ENCODE data around the gene UEVLD.

UEVLD gene

DNA sequence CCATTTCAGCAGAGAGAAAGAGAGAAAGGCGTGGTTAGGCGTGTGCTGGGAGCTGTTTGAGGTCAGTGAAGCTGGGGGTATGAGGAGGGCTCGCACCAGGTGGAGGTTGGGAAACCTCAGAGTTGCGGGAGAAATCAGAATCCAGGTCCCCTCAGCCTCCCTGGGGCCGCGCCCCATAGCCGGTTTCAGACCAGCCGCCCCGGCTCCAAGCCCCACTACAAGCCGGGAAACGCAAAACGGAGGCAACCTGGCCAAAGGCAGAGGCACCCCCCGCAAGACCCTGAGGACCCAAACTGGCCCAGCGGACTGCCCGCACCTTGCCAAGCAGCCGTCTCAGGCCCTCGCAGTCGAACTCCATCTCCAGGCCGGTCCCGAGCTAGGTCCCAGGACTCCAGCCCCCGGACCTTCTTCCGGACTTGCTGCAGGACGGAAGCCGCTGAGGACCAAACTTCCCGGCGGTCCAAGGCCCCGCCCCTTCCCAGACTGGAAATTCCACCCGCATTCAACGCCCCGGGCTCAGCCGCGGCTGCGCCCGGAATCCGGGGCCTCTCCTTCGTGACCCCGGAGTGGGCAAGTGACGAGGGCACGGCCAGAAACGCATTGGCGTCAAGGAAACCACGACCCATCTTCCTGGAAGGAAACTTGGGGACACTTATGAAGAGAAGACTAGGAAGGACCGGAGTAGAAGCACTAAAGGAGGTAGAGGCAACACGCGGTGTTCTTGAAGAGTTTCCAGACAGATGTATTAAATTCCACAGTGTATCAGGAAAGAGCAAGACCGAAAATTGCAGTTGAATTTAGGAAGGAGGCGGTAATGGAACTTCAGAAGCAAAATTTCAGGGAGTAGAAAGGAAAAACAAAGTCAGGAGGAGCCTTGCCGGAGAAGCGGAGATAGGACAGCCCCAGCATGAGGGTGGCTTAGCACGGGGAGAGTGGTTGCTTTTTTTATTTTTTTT is at the start of gene UEVLD:
TSS of gene UEVLD (minus strand) at position 438 of the 956 bp plus-strand sequence. CDS start at position 358, 80 bp downstream.
- H3K27me3 ChIP-seq (ENCODE audit: control insufficient read depth, insufficient read depth, low read length), result no peaks in the 10 kb centered on the region
- peaks cover 12% of the 10 kb centered on the region for H3K4me1 ChIP-seq (ENCODE audit: control insufficient read depth, insufficient read depth, low read length)
- H3K36me3 ChIP-seq (ENCODE audit: control insufficient read depth, insufficient read depth, low read length), result no peaks in the 10 kb centered on the region
- peak within 1 kb of the TSS; percentile 97 for H3K4me3 ChIP-seq (ENCODE audit: low read length)
- peak within 1 kb of the TSS; percentile 50 for H3K9ac ChIP-seq (ENCODE audit: low read length)
- H3K27ac ChIP-seq (ENCODE audit: low read depth, low read length), result peak within 1 kb of the TSS; percentile 85

DNA sequence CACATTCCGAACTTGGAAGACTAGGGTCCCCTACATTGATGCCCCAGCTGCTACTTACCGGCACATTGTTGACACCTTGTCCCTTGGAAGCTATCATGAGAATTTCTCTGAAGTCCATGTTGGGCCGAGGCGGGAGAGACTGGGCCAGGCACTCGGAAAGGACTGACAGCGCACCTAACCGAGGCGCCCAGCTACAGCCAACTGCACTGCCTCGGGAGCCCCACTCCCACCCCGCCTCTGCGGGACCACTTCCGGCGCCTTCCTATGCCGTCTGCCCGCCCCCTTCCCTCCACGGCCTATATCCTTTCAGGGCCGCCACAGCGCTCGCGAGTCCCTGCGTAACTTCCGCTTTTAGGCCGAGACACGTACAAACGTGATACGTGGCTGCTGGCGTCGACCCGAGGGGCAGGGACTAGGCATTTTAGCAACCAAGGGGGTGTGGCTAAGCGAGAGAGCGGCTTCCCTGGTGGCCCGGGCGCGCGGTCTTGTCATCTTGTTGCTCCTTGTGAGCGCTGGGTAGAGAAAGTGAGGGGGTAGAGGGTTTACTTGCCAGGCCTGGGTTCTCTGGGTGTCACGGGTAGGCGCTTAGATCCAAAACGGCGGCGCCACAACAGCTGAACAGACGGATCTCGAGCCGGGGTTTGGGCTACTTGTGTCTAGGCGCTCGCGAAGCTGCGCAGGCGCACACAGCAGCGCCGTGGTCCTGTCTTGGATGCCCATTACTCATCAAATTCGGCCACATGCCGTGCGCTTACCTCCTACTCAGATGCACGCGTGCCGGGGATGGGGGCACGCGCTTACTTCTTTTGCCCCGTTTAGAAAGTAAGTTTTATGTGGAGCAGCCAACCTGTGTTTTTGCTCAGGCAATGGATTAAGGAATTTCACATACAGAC is 45.9 kb upstream of the UEVLD start, which contains the start of gene SPTY2D1:
TSS of gene SPTY2D1 (minus strand) at position 203 of the 893 bp plus-strand sequence. CDS start at position 118, 85 bp downstream.
- Histone ChIP-seq H3K4me1 (ENCODE audit: control insufficient read depth, insufficient read depth, low read length) (peaks cover 14% of the 10 kb centered on the region), H3K9ac (ENCODE audit: low read length) (peak within 1 kb of the TSS; percentile 94), H3K36me3 (ENCODE audit: control insufficient read depth, insufficient read depth, low read length) (no peaks in the 10 kb centered on the region), H3K4me3 (ENCODE audit: low read length) (peak within 1 kb of the TSS; percentile 95), H3K27me3 (ENCODE audit: control insufficient read depth, insufficient read depth, low read length) (no peaks in the 10 kb centered on the region), H3K27ac (ENCODE audit: low read depth, low read length) (peak within 1 kb of the TSS; percentile 92)

DNA sequence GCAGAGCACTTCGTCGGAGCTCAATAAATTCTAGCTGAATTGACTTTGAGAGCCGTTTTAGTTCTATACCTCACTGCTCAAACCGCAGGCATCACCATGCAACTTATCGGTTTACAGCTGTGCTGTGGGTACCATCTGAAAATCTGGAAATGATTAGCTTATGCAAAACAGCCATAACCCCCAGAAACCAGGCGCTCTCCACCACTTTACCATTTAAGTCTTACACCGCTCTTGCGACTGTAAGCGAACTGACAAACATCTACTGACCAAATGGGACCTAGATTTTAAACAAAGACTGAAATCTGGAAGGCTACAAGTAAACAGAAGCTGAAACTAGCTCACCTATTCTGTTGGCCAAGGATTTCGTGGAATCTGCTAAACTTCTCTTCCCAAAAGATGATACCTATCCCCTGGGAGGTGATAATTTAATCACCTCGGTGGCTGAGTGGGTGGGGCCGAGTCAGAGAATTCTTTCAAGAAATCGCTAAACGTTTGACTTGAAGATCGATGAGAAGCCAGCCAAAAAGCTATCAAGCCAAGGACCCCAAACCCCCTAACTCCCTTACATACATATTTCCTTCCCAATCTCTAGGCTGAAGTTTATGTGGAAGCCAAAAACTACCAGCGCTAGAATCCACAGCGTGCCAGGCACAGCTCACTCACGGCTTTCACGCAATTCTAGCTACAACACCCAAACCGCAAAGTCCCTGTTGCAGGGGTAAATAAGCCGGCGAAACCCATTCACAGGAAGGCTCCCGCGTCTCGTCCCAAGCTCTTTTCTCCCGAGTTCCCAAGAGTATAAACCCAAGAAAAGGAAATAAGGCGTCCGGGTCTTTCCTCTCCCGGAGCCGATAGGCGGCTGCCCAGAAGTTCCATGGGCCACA is 45.0 kb upstream of the UEVLD start:
- Histone ChIP-seq H3K4me3 (ENCODE audit: low read length) (peak overlapping the region; percentile 95), H3K27me3 (ENCODE audit: control insufficient read depth, insufficient read depth, low read length) (no peaks in the 10 kb centered on the region), H3K4me1 (ENCODE audit: control insufficient read depth, insufficient read depth, low read length) (peaks cover 14% of the 10 kb centered on the region), H3K27ac (ENCODE audit: low read depth, low read length) (peak overlapping the region; percentile 92), H3K36me3 (ENCODE audit: control insufficient read depth, insufficient read depth, low read length) (no peaks in the 10 kb centered on the region), H3K9ac (ENCODE audit: low read length) (peak overlapping the region; percentile 94)

DNA sequence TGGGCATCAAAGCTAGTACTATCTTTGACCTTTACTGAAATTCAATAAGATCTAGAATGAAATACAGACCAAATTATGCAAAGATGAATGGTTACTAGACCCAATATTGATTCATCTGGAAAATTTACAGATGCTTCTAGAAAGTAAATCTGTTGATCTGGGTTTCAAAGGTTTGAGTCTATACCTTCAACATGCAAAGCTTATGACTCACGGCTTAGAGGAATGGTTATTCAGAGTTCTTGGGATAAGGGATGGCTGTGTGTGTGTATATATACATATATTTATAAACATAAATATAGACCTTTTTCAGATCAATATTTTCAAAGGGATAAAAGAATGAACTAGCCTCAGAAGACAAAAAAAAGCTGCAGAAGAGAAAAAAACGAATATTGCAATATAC is 44.3 kb upstream of the UEVLD start:
- Histone ChIP-seq H3K4me1 (ENCODE audit: control insufficient read depth, insufficient read depth, low read length) (peaks cover 14% of the 10 kb centered on the region), H3K27me3 (ENCODE audit: control insufficient read depth, insufficient read depth, low read length) (no peaks in the 10 kb centered on the region), H3K27ac (ENCODE audit: low read depth, low read length) (no peak overlapping the region), H3K36me3 (ENCODE audit: control insufficient read depth, insufficient read depth, low read length) (no peaks in the 10 kb centered on the region), H3K4me3 (ENCODE audit: low read length) (peak overlapping the region; percentile 95), H3K9ac (ENCODE audit: low read length) (no peak overlapping the region)

DNA sequence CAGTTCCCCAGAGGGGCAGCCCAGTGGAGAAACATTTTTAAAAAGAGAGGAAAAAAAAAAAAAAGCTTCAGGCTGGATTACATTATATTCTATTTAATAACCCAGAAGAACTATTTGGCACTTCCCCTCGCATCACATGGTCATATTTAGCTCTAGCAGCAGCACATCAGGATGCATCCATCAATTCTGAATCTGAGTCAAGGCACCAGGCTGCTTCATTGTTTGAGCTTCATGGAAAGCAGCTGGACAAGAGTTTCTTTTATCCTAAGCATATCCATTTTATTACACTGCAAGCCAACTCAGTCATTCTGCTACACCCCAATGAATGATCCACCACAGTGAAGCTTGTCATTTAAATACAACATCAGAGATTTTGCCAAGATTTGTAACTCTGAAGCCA is 35.6 kb upstream of the UEVLD start:
- Histone ChIP-seq H3K4me1 (ENCODE audit: control insufficient read depth, insufficient read depth, low read length) (no peaks in the 10 kb centered on the region), H3K27me3 (ENCODE audit: control insufficient read depth, insufficient read depth, low read length) (no peaks in the 10 kb centered on the region)

DNA sequence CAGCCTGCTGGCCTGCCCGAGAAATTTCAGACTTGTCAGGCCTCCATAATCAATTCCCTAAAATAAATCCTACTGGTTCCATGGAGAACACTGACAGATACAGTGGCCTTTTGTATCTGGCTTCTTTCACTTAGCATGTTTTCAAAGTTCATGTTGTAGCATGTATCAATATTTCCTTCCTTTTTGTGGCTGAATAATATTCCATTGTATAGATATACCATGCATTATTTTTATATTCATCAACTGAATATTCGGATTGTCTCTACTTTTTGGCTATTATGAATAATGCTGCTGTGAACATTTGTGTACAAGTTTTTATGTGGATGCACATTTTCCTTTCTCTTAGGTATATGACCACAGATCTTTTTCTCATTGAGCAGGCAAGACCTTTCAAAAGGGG is 35.2 kb upstream of the UEVLD start:
- H3K4me1 ChIP-seq (ENCODE audit: control insufficient read depth, insufficient read depth, low read length), result peaks cover 2% of the 10 kb centered on the region

More for the DNA sequence above, 35.6 kb upstream of the UEVLD start:
- H3K36me3 ChIP-seq (ENCODE audit: control insufficient read depth, insufficient read depth, low read length), result no peaks in the 10 kb centered on the region
- no peak overlapping the region for H3K9ac ChIP-seq (ENCODE audit: low read length)
- no peak overlapping the region for H3K27ac ChIP-seq (ENCODE audit: low read depth, low read length)
- no peak overlapping the region for H3K4me3 ChIP-seq (ENCODE audit: low read length)

DNA sequence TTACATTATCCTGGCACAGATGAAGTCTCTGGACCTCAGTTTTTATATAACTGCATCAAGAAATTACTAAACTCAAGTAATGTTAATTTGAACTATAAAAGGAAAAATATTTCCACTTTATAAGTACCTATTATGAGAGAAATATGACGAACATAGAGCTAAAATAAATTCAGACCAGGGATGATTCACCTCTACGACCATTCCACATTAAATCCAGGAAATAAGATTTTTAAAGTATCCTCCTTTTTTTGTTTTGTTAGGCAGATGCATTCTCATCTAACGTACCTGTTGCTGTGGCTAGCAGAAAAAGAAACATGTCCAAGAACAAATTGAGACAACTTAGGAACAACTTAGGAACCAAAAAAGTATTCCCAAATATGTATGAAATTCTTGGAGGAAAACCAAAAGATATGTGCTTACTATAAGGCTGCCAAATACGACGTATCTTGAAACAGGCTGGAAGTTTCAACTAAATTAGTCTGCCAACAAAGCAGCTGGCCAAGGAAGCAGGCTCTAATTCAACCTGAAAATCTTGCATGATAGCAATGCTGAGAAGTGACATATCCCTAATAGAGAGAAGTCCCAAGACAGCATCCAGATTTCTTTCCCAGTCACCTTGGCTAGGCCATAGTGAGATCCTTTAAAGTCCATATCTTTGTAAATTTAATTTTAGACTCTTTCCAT is 29.9 kb upstream of the UEVLD start:
- Histone ChIP-seq H3K4me3 (ENCODE audit: low read length) (no peak overlapping the region), H3K4me1 (ENCODE audit: control insufficient read depth, insufficient read depth, low read length) (peaks cover 7% of the 10 kb centered on the region), H3K9ac (ENCODE audit: low read length) (no peak overlapping the region), H3K36me3 (ENCODE audit: control insufficient read depth, insufficient read depth, low read length) (peaks cover 15% of the 10 kb centered on the region), H3K27ac (ENCODE audit: low read depth, low read length) (peak overlapping the region; percentile 50), H3K27me3 (ENCODE audit: control insufficient read depth, insufficient read depth, low read length) (no peaks in the 10 kb centered on the region)

More for the DNA sequence above, 35.2 kb upstream of the UEVLD start:
- no peaks in the 10 kb centered on the region for H3K36me3 ChIP-seq (ENCODE audit: control insufficient read depth, insufficient read depth, low read length)
- H3K4me3 ChIP-seq (ENCODE audit: low read length), result no peak overlapping the region
- H3K27ac ChIP-seq (ENCODE audit: low read depth, low read length), result no peak overlapping the region
- no peaks in the 10 kb centered on the region for H3K27me3 ChIP-seq (ENCODE audit: control insufficient read depth, insufficient read depth, low read length)
- no peak overlapping the region for H3K9ac ChIP-seq (ENCODE audit: low read length)

DNA sequence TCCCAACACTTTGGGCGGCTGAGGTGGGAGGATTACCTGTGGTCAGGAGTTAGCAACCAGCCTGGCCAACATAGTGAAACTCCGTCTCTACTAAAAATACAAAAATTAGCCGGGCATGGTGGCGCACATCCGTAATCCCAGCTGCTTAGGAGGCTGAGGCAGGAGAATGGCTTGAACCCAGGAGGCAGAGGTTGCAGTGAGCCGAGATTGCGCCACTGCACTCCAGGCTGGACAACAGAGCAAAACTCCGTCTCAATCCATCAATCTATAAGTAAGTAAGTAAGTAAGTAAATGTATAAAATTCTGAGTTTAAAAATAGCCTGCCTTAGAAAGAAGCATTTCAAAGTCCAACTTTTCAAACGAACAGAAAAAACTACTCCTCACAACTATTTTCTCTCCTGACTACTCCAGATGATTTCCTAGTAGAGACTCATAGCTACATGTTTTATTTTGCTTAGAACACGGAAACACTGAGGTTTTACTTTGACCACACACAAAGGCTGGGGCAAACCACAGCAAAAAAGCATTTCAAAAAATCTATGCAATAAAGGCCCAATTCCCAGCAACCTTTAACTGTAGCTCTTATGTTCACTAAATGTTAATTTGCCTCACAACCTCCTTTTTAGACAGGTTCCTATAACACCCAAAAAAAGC is 29.3 kb upstream of the UEVLD start:
- Histone ChIP-seq H3K4me1 (ENCODE audit: control insufficient read depth, insufficient read depth, low read length) (peaks cover 7% of the 10 kb centered on the region), H3K27ac (ENCODE audit: low read depth, low read length) (peak overlapping the region; percentile 50), H3K36me3 (ENCODE audit: control insufficient read depth, insufficient read depth, low read length) (peaks cover 15% of the 10 kb centered on the region), H3K4me3 (ENCODE audit: low read length) (no peak overlapping the region), H3K9ac (ENCODE audit: low read length) (no peak overlapping the region), H3K27me3 (ENCODE audit: control insufficient read depth, insufficient read depth, low read length) (no peaks in the 10 kb centered on the region)

DNA sequence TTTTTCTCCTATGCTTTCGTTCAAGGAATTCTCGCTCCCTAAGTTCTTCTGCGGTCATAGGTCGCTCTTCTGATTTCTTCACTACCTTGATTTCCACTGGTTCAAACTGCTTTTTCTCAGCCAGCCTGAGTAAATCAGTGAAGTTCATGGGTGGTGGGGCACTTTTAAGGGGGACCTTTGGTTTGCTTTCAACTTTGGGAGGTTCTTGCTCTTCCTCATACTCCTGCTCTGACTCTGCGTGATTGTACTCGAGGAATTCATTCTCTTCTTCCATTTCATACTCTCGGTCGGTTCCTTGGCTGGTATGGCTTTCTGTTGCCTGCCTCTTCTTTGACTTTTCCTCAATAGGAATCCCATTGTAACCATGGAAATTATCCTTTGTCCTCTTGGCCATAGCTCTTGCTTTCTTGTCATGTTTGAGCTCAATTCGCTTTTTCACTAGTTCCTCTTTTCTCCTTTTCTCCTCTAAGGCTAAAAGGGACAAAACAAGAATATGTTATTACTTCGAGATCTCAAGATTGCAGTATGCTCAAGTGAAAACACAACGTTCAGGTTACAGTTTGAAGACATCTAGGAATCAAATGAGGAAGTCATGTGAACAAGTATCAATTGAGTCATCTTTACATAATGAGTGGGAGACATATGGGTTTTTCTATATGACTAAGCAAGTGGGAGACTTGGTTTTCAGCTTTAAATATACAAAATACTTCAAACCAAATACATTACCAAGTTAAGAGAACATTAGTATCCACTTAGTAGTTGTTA is 27.3 kb upstream of the UEVLD start:
- Histone ChIP-seq H3K9ac (ENCODE audit: low read length) (no peak overlapping the region), H3K4me1 (ENCODE audit: control insufficient read depth, insufficient read depth, low read length) (peaks cover 7% of the 10 kb centered on the region), H3K27ac (ENCODE audit: low read depth, low read length) (no peak overlapping the region), H3K27me3 (ENCODE audit: control insufficient read depth, insufficient read depth, low read length) (no peaks in the 10 kb centered on the region), H3K36me3 (ENCODE audit: control insufficient read depth, insufficient read depth, low read length) (peaks cover 16% of the 10 kb centered on the region), H3K4me3 (ENCODE audit: low read length) (no peak overlapping the region)

DNA sequence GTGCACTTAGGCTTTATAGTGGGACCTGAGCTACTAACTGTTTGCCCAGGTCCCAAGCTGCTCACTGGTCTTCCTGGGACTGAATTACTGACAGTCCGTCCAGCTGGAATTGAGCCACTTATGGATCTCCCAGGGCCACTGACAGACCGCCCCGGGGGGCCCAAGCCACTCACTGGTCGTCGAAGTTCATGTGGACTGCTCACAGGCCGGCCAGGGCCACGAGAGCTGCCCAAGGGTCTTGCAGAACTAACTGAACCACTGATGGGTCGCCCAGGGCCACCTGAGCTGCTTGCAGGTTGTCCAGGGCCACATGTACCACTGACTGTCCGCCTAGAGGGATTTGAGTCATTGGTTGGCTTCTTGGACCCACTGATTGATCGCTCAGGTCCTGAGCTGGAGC is 26.1 kb upstream of the UEVLD start:
- Histone ChIP-seq H3K36me3 (ENCODE audit: control insufficient read depth, insufficient read depth, low read length) (peaks cover 20% of the 10 kb centered on the region), H3K4me1 (ENCODE audit: control insufficient read depth, insufficient read depth, low read length) (peaks cover 7% of the 10 kb centered on the region), H3K4me3 (ENCODE audit: low read length) (no peak overlapping the region), H3K27me3 (ENCODE audit: control insufficient read depth, insufficient read depth, low read length) (no peaks in the 10 kb centered on the region), H3K9ac (ENCODE audit: low read length) (no peak overlapping the region), H3K27ac (ENCODE audit: low read depth, low read length) (no peak overlapping the region)
